Vagina (tissue), 2 donors: ENCODE results near the gene OR10A7.

Source experiments
- POLR2A ChIP-seq, 2 donors: fragments of 450-650 bp; IDR thresholded peaks; one replicate each; pipeline ENCODE4 v1.6.1; 2017; ENCODE audit warnings: antibody characterized with exemption in 2 of 2, mild to moderate bottlenecking in 2 of 2, moderate library complexity in 2 of 2
- TF ChIP-seq, protein P1 (sequence below), 3 experiments: fragments of 450-650 bp in 2 of 3; fragments of 200-600 bp in 1 of 3; sonication (generic) in 1 of 3; IDR thresholded peaks; one replicate each; pipeline ENCODE4 v1.5.1; 2017 to 2019; ENCODE audit warnings: antibody characterized with exemption in 3 of 3, mild to moderate bottlenecking in 2 of 3, moderate library complexity in 2 of 3

DNA sequence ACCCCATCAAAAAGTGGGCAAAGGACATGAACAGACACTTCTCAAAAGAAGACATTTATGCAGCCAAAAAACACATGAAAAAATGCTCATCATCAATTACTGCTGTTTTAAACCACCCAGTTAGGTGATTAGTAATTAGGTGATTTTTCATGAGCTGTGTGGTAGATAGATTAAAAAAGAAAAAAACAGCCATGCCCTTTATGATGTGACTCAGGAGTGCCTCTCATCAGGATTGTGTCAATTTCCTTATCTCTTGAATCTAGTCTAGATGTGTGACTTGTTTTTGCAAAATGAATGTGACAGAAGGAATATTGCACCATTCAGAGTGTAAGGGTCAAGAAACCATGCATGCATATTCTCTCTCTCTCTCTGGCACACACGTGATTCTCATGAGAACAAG lies 5.7 kb downstream of the OR10A7 start:
- no peak for TF ChIP-seq POLR2A (IDR thresholded peaks at IDR 0.05)
- TF ChIP-seq, protein P1, sequence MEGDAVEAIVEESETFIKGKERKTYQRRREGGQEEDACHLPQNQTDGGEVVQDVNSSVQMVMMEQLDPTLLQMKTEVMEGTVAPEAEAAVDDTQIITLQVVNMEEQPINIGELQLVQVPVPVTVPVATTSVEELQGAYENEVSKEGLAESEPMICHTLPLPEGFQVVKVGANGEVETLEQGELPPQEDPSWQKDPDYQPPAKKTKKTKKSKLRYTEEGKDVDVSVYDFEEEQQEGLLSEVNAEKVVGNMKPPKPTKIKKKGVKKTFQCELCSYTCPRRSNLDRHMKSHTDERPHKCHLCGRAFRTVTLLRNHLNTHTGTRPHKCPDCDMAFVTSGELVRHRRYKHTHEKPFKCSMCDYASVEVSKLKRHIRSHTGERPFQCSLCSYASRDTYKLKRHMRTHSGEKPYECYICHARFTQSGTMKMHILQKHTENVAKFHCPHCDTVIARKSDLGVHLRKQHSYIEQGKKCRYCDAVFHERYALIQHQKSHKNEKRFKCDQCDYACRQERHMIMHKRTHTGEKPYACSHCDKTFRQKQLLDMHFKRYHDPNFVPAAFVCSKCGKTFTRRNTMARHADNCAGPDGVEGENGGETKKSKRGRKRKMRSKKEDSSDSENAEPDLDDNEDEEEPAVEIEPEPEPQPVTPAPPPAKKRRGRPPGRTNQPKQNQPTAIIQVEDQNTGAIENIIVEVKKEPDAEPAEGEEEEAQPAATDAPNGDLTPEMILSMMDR (IDR thresholded peaks at IDR 0.05) = no peak
